IPS-18c (cell line): ENCODE data around the gene YY2.
"Not testable (repeated sequence)": the region's sequence is repeated elsewhere in the genome, so short reads cannot be mapped to it uniquely, and the experiment has no call there.

ENCODE experiments used
- H3K4me3 ChIP-seq: 2 replicates; pipeline ENCODE4 v1.7.0; 2013; ENCODE audit warnings: low read depth, mild to moderate bottlenecking, low read length, moderate library complexity; ENCODE audit not compliant: insufficient read depth
- H3K9me3 ChIP-seq: one replicate; pipeline ENCODE4 v1.6.1; 2013; ENCODE audit warnings: mild to moderate bottlenecking, low read length, moderate library complexity; ENCODE audit not compliant: control insufficient read depth, insufficient read depth

YY2 gene

GRCh38 chrX:21855937-21856415 lies at the start of gene YY2:
Gene YY2 (plus strand): TSS chrX:21855987. CDS start chrX:21856485, 498 bp downstream.
- H3K9me3 ChIP-seq, result no peaks in the 10 kb centered on the region
- no peak within 1 kb of the TSS for H3K4me3 ChIP-seq

GRCh38 chrX:21806691-21807090 lies 49.1 kb upstream of the YY2 start:
- H3K9me3 ChIP-seq, result peaks cover 3% of the 10 kb centered on the region

DNA sequence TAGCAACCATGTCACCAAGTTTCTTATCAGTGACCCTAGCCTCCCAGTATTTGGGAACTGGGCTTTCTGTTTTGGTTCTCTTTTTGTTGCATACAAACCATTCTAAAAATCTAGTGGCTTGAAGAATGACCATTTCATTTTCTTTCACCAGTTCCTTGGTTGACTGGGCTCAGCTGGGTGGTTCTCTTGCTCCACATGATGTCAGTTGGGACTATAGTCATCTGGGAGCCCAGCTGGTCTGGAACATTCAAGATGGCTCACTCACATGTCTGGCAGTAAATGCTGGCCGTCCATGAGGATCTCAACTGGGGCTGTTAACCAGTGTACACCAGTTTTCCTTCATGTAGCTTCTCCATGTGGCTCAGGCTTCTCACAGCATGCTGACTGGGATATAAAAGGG lies 44.0 kb upstream of the YY2 start:
- H3K4me3 ChIP-seq, result 0 out of 2 replicates have a peak overlapping the region, but pooled peaks have one; percentile 17
- H3K9me3 ChIP-seq, result peaks cover 3% of the 10 kb centered on the region

More at GRCh38 chrX:21806691-21807090, 49.1 kb upstream of the YY2 start:
- no peak overlapping the region for H3K4me3 ChIP-seq

DNA sequence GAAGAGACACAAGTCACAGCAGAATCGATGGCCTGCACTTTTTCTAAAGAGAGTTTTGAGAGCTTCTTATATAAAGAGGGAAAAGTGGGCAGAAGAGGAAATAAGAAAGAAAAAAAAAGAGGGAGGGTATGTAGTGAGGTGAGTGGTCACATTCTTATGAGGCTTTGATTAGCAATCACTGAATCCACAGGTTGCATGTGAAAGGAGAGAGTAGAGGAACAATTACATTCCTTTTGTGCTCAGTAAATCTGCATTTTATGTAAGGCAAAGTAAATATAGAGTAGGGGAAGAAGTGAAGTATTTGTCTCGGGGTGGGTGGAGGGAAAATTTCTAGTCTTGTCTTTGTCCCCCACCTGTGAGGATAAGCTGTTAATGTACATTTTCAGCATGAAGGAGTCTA lies 43.2 kb upstream of the YY2 start:
- H3K9me3 ChIP-seq, result peaks cover 3% of the 10 kb centered on the region
- H3K4me3 ChIP-seq, result no peak overlapping the region

DNA sequence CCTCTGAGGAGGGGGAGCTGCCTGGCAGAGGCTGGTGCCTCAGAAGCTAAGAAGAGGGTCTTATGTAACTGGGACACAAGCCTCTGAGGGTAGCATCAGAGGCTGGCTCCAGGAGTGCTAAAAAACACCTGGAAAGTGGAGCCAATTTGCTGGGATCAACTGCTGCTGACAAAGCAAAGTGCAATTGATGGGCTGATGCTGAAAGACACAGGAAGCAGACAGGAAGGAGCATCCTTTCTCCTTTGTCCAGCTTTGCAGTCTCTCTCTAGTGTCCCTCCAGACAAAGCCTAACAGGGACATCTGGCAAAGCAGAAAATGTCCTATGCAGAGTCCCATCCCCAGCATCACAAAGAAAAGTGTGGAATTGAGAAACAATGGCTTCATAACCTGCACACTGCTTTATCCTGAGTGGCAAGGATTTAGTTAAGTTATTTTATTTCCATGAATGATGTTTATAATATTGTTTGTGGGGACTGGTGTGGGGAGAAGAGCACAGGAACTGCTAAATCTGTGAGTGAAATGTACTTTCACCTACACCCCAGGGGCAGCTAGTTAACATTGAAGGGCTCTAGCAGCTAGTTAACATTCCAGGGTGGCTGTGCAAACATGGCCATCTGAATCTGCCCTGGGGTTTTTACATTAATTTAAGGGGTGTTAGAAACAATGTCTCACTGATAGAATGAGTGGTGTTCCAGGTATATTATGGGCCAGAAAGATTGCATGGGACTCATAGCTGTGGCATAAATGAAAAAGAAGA lies 42.0 kb upstream of the YY2 start:
- Histone ChIP-seq H3K9me3 (peaks cover 3% of the 10 kb centered on the region), H3K4me3 (no peak overlapping the region)

- Histone ChIP-seq H3K9me3 (no peaks in the 10 kb centered on the region), H3K4me3 (no peak overlapping the region)
Observed at GRCh38 chrX:21816136-21816535, 39.7 kb upstream of the YY2 start.

DNA sequence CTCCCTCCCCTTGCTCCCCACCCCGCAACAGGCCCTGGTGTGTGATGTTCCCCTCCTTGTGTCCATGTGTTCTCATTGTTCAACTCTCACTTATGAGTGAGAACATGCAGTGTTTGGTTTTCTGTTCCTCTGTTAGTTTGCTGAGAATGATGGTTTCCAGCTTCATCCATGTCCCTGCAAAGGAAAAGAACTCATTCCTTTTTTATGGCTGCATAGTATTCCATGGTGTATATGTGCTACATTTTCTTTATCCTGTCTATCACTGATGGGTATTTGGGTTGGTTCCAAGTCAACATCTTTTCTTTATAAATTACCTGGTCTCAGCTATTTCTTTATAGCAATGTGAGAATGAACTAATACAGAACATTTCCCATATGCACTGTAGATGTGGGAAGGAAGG lies 35.6 kb upstream of the YY2 start:
- H3K4me3 ChIP-seq, H3K9me3 ChIP-seq: not testable (repeated sequence)

GRCh38 chrX:21821875-21822274 lies 33.9 kb upstream of the YY2 start:
- H3K9me3 ChIP-seq, result no peaks in the 10 kb centered on the region
- H3K4me3 ChIP-seq, result no peak overlapping the region

GRCh38 chrX:21831496-21831895 lies 24.3 kb upstream of the YY2 start:
- Histone ChIP-seq H3K4me3 (no peak overlapping the region), H3K9me3 (no peaks in the 10 kb centered on the region)

- Histone ChIP-seq H3K4me3 (no peak overlapping the region), H3K9me3 (no peaks in the 10 kb centered on the region)
Observed at GRCh38 chrX:21837056-21837455, 18.7 kb upstream of the YY2 start.

DNA sequence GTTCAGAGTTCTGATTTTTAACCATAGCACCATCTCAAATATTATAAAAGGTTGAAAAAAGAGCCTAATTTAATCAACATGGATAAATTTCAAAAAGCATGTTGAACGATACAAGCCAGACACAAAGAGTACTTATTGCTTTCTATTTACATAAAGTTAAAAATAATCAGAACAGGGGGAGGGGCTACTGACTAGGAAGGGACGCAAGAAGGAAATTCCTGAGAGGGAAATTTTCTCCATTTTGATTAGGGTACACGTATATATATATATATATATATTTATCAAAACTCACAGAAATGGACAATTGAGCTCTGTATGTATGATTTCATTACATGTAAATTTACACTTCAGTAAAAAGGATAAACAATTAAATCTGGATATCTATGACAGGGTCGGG lies 16.9 kb upstream of the YY2 start:
- no peaks in the 10 kb centered on the region for H3K9me3 ChIP-seq
- peak overlapping the region; percentile 77; the same call in 1 of the 2 replicates for H3K4me3 ChIP-seq

GRCh38 chrX:21839334-21840192 lies 16.2 kb upstream of the YY2 start, which contains the start of gene MBTPS2:
Gene MBTPS2 (plus strand): TSS chrX:21839617. CDS start chrX:21839735, 118 bp downstream.
- Histone ChIP-seq H3K9me3 (no peaks in the 10 kb centered on the region), H3K4me3 (peak within 1 kb of the TSS; percentile 77)

- Histone ChIP-seq H3K4me3 (peak overlapping the region; percentile 77), H3K9me3 (no peaks in the 10 kb centered on the region)
Observed at GRCh38 chrX:21840193-21840545, 15.6 kb upstream of the YY2 start.

- no peak overlapping the region for H3K4me3 ChIP-seq
- H3K9me3 ChIP-seq, result no peaks in the 10 kb centered on the region
Observed at GRCh38 chrX:21843179-21843578, 12.6 kb upstream of the YY2 start.

GRCh38 chrX:21845096-21845495 lies 10.7 kb upstream of the YY2 start:
- Histone ChIP-seq H3K4me3 (no peak overlapping the region), H3K9me3 (no peaks in the 10 kb centered on the region)

DNA sequence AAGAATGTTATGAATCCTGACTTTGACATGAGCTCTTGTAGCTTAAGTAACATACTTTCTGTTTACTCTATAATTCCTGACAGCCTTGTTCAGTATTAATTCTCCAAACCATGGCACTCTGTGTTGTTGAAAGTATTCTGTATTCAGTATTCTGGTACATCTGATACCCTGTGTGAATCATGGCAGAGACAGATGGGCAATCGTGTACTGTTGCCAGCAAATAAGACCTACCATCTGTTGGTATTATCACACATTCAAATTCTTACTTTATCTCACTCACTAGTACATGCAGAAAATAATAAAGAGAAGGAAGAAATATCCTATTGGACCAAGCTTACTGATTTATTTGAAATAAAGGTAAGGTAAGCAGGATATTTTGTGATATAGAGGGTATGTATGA lies 8.4 kb upstream of the YY2 start:
- no peaks in the 10 kb centered on the region for H3K9me3 ChIP-seq
- H3K4me3 ChIP-seq, result no peak overlapping the region

DNA sequence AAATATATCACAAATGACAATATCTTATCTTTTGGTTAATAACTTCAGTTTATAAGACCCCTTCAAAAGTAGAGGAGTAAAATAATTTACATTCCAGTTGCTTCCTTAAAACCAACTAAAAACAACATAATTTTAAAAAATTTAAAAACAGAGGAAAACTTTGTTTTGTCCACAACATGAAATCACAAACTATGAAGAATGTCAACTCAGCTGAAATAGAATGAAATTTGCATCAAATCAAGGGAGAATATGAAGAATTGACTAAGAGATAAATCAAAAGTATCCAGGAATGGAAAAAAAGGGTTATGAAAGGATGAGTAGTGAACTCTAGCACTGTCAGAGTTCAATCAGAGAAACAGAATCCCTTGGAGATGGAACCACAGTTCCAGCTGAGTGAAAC lies 2.2 kb upstream of the YY2 start:
- Histone ChIP-seq H3K4me3 (no peak overlapping the region), H3K9me3 (no peaks in the 10 kb centered on the region)

- Histone ChIP-seq H3K9me3 (no peaks in the 10 kb centered on the region), H3K4me3 (no peak overlapping the region)
Observed at GRCh38 chrX:21856504-21856903, 717 bp downstream of the YY2 start.
